ENCODE results near the gene SLC10A4. TPM values are rescaled to one million over a fixed set of nuclear protein-coding genes. Genes with fewer than 3 reads are reported as not detected.

The SLC10A4 gene
- total and polyA plus RNA-seq, 2 of the 8 experiments (the other 6 are each of a cell fraction or from before 2014, with no cell fraction given) = 4.5 to 5.6 TPM

DNA sequence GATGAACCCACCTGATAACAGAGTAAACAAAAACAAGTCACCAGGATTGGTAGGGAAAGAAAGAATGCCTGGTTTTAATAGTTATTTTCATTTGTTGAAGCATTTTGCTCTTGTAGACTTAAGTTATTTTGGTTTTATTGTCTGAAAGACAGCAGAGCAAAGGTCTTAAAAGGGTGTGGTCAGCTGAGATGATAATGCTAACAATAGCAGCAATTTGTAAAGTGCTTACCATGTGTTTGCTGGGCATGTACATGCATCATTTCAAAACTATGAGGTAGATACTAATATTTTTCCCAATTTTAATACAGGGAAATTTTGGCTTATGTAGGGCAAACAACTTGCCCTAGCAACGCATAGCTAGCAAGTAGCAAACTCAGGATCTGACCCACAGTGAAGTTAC, 46.8 kb upstream of the SLC10A4 start:
- no peak overlapping the region for H4K8ac ChIP-seq (ENCODE audit: extremely low read depth, insufficient read depth, low read length)
- H2BK12ac ChIP-seq (ENCODE audit: low read depth, low read length) = no peak overlapping the region
- no peak overlapping the region for H4K91ac ChIP-seq (replicated peaks; ENCODE audit: insufficient read length, low read length)
- H3K23ac ChIP-seq (ENCODE audit: insufficient read length) = no peak overlapping the region
- no peaks in the 10 kb centered on the region for H3K9me3 ChIP-seq (ENCODE audit: insufficient read depth in 2 of 2, low read depth in 1 of 2, low read length in 1 of 2)
- TF ChIP-seq TCF12 (IDR thresholded peaks at IDR 0.05; ENCODE audit: low read depth, low read length) = no peak
- no peak for TF ChIP-seq MAX (IDR thresholded peaks at IDR 0.05)
- no peak for TF ChIP-seq TEAD4 (IDR thresholded peaks at IDR 0.05; ENCODE audit: low read depth, low read length)
- TF ChIP-seq GABPA (IDR thresholded peaks at IDR 0.05; ENCODE audit: borderline replicate concordance, insufficient read depth, low read length) = no peak
- no peak for TF ChIP-seq SIN3A (conservative IDR thresholded peaks at IDR 0.05 in 1 of 2, IDR thresholded peaks at IDR 0.05 in 1 of 2; ENCODE audit: low read depth in 1 of 2, low read length in 2 of 2)
- no peak for TF ChIP-seq ATF2 (IDR thresholded peaks at IDR 0.05; ENCODE audit: low read length)
- no peak for TF ChIP-seq BCL11A (IDR thresholded peaks at IDR 0.05; ENCODE audit: low read depth in 2 of 2, low read length in 2 of 2)
- TF ChIP-seq SUZ12 (IDR thresholded peaks at IDR 0.05; ENCODE audit: low read length) = no peak
- no peak for TF ChIP-seq RAD21 (IDR thresholded peaks at IDR 0.05 in 1 of 2, conservative IDR thresholded peaks at IDR 0.05 in 1 of 2; ENCODE audit: low read depth in 2 of 2, low read length in 2 of 2)
- no peak overlapping the region for H2AFZ ChIP-seq (ENCODE audit: low read length)
- no peak overlapping the region for H3K56ac ChIP-seq (replicated peaks; ENCODE audit: insufficient read length, low read depth, low read length)
- DNase-seq (ENCODE audit: low read depth in 1 of 2, low spot score in 2 of 2) = no peak
- H3K9ac ChIP-seq (replicated peaks in 1 of 4; ENCODE audit: extremely low read depth in 1 of 4, low read depth in 3 of 4, low read length in 3 of 4) = no peak overlapping the region
- H3K4me2 ChIP-seq (ENCODE audit: insufficient read depth in 1 of 2, low read depth in 2 of 2, low read length in 2 of 2) = no peak overlapping the region
- no peak overlapping the region for H2BK20ac ChIP-seq (ENCODE audit: low read length)
- no peak overlapping the region for H3K18ac ChIP-seq (ENCODE audit: extremely low read depth, low read length)
- no peak overlapping the region for H2BK15ac ChIP-seq (ENCODE audit: low read length)
- H2BK5ac ChIP-seq (ENCODE audit: low read depth, low read length) = no peak overlapping the region
- no peak overlapping the region for H3K4me3 ChIP-seq (ENCODE audit: extremely low read depth in 1 of 4, insufficient read depth in 2 of 4, low read depth in 3 of 4, low read length in 4 of 4)
- H3K79me1 ChIP-seq (ENCODE audit: low read depth, low read length) = no peaks in the 10 kb centered on the region
- H3K27me3 ChIP-seq (replicated peaks in 1 of 4; ENCODE audit: control insufficient read depth in 3 of 4, extremely low read depth in 1 of 4, insufficient read depth in 3 of 4, low read length in 3 of 4) = no peaks in the 10 kb centered on the region
- no peak overlapping the region for H3K4ac ChIP-seq (replicated peaks; ENCODE audit: insufficient read length, low read depth, low read length)
- no peak overlapping the region for H2AK5ac ChIP-seq (ENCODE audit: low read depth, low read length)
- H3K27ac ChIP-seq (ENCODE audit: low read depth, low read length) = no peak overlapping the region
- POLR2A ChIA-PET (ENCODE audit: partially characterized antibody) = no interaction called here
- no peak overlapping the region for H4K5ac ChIP-seq (ENCODE audit: insufficient read length, low read depth, low read length)
- H4K20me1 ChIP-seq (replicated peaks in 1 of 2; ENCODE audit: control insufficient read depth in 1 of 2, insufficient read depth in 2 of 2, low read length in 2 of 2) = no peaks in the 10 kb centered on the region
- no peaks in the 10 kb centered on the region for H3K23me2 ChIP-seq (ENCODE audit: low read depth, low read length)
- 86% methylated on average over 1 of the region's 1 CpG; no CpG with 5 or more reads in 1 of the 2 experiments for WGBS, 2 experiments (ENCODE audit: extremely low coverage in 1 of 2, insufficient coverage in 1 of 2, insufficient read length in 1 of 2, insufficient replicate concordance in 2 of 2, low coverage in 1 of 2, low lambda C conversion rate in 2 of 2, missing lambda C conversion rate in 1 of 2)
- no peak for FAIRE-seq
- no peak overlapping the region for H3K14ac ChIP-seq (ENCODE audit: insufficient read length)
- peaks cover 0 to 4% (median 1%) of the 10 kb centered on the region in 4 experiments; a peak in 2 of 7 replicates for H3K4me1 ChIP-seq (replicated peaks in 1 of 4; ENCODE audit: control insufficient read depth in 3 of 4, insufficient read depth in 4 of 4, low read length in 3 of 4)
- H3K36me3 ChIP-seq (ENCODE audit: control insufficient read depth in 2 of 4, insufficient read depth in 4 of 4, low read length in 3 of 4) = no peaks in the 10 kb centered on the region
- CTCF ChIA-PET (ENCODE audit: partially characterized antibody) = no interaction called here
- H3K79me2 ChIP-seq (ENCODE audit: control insufficient read depth in 1 of 2, insufficient read depth in 2 of 2, low read length in 2 of 2) = no peaks in the 10 kb centered on the region
- H2BK120ac ChIP-seq (replicated peaks; ENCODE audit: low read depth, low read length) = no peak overlapping the region
